Activated gamma-delta T cell treated with Interleukin-2 at 50 U/mL for 16 hours (primary cell): ENCODE data around the gene SERPINE2.
A peak's percentile ranks its signal among the peaks of the same experiment; 100 is the strongest.

ENCODE experiments used
- DNase-seq: peaks from one replicate; pipeline ENCODE4 v3.0.0-alpha.2; 2020

Gene SERPINE2

GRCh38 chr2:224039080-224039769, at the start of gene SERPINE2:
SERPINE2 (minus strand) TSS chr2:224039286; CDS start chr2:224001900, 37,386 bp downstream.
- peak; percentile 17 for DNase-seq

- DNase-seq, result no peak
Observed at GRCh38 chr2:224086226-224086914, 47.3 kb upstream of the SERPINE2 start.

- DNase-seq, result no peak
Observed at GRCh38 chr2:224085811-224086210, 46.7 kb upstream of the SERPINE2 start.

GRCh38 chr2:224085246-224085645, 46.2 kb upstream of the SERPINE2 start:
- no peak for DNase-seq

GRCh38 chr2:224084266-224084892, 45.3 kb upstream of the SERPINE2 start:
- no peak for DNase-seq

- no peak for DNase-seq
Observed at GRCh38 chr2:224083638-224084037, 44.6 kb upstream of the SERPINE2 start.

- DNase-seq, result no peak
Observed at GRCh38 chr2:224078656-224079055, 39.6 kb upstream of the SERPINE2 start.

- DNase-seq, result no peak
Observed at GRCh38 chr2:224077773-224078507, 38.9 kb upstream of the SERPINE2 start.

- DNase-seq, result no peak
Observed at GRCh38 chr2:224075588-224075987, 36.5 kb upstream of the SERPINE2 start.

GRCh38 chr2:224073676-224074075, 34.6 kb upstream of the SERPINE2 start:
- no peak for DNase-seq

GRCh38 chr2:224072541-224073188, 33.6 kb upstream of the SERPINE2 start:
- no peak for DNase-seq

GRCh38 chr2:224069172-224069571, 30.1 kb upstream of the SERPINE2 start:
- no peak for DNase-seq

GRCh38 chr2:224063298-224063648, 24.2 kb upstream of the SERPINE2 start:
- DNase-seq, result no peak

GRCh38 chr2:224062481-224063297, 23.6 kb upstream of the SERPINE2 start:
- no peak for DNase-seq

- no peak for DNase-seq
Observed at GRCh38 chr2:224060783-224061482, 21.8 kb upstream of the SERPINE2 start.

GRCh38 chr2:224059178-224059577, 20.1 kb upstream of the SERPINE2 start:
- DNase-seq, result no peak

- DNase-seq, result no peak
Observed at GRCh38 chr2:224058048-224058775, 19.1 kb upstream of the SERPINE2 start.

GRCh38 chr2:224056889-224057288, 17.8 kb upstream of the SERPINE2 start:
- no peak for DNase-seq

- DNase-seq, result no peak
Observed at GRCh38 chr2:224055101-224055500, 16.0 kb upstream of the SERPINE2 start.

- no peak for DNase-seq
Observed at GRCh38 chr2:224046752-224047151, 7.7 kb upstream of the SERPINE2 start.
